Ascending aorta (tissue), 2 donors: ENCODE data around the gene CKLF. TPM values are rescaled to one million over a fixed set of nuclear protein-coding genes. Genes with fewer than 3 reads are reported as not detected.
"Not testable (repeated sequence)": the region's sequence is repeated elsewhere in the genome, so short reads cannot be mapped to it uniquely, and the experiment has no call there.

Experiments used
- DNase-seq, 2 donors: peaks; one replicate each; pipeline ENCODE4 v3.0.0-alpha.2; 2019; ENCODE audit warnings: low spot score in 2 of 2
- H3K27ac ChIP-seq, 2 donors: fragments of 200-600 bp; sonication (generic); one replicate each; pipeline ENCODE4 v1.5.1; 2016 to 2017; ENCODE audit warnings: mild to moderate bottlenecking in 1 of 2
- H3K27me3 ChIP-seq: fragments of 200-600 bp; sonication (generic); one replicate; pipeline ENCODE4 v1.5.1; 2017
- H3K36me3 ChIP-seq, 2 donors: fragments of 200-600 bp; sonication (generic); one replicate each; pipeline ENCODE4 v1.5.1; 2016
- H3K4me1 ChIP-seq, 2 donors: fragments of 200-600 bp; sonication (generic); one replicate each; pipeline ENCODE4 v1.5.1; 2016 to 2017; ENCODE audit warnings: mild to moderate bottlenecking in 1 of 2
- H3K4me3 ChIP-seq, 2 donors: fragments of 200-600 bp; sonication (generic); one replicate each; pipeline ENCODE4 v1.5.1; 2016 to 2017; ENCODE audit warnings: mild to moderate bottlenecking in 1 of 2
- H3K9me3 ChIP-seq, 2 donors: fragments of 200-600 bp; sonication (generic); one replicate each; pipeline ENCODE4 v1.5.1; 2016
- intact Hi-C: fragments of 100-400 bp; cut with DNase I; formaldehyde crosslinking; loops from one replicate; pipeline ENCODE4 v1.15.1; 2023
- total RNA-seq: library from RNA; depleted of rRNA; stranded (reverse); fragments of >200 nt; gene quantifications from one replicate; pipeline ENCODE4 v1.1.0, GENCODE V29; 2016
- TF ChIP-seq, protein P1 (sequence below), 3 experiments: fragments of 200-600 bp in 2 of 3; fragments of 450-650 bp in 1 of 3; sonication (generic) in 2 of 3; IDR thresholded peaks; one replicate each; pipeline ENCODE4 v1.5.1; 2016 to 2019; ENCODE audit warnings: antibody characterized with exemption in 3 of 3, mild to moderate bottlenecking in 1 of 3, moderate library complexity in 1 of 3

CKLF gene
- total RNA-seq, 1 donor from 2014 or later, result not detected

DNA sequence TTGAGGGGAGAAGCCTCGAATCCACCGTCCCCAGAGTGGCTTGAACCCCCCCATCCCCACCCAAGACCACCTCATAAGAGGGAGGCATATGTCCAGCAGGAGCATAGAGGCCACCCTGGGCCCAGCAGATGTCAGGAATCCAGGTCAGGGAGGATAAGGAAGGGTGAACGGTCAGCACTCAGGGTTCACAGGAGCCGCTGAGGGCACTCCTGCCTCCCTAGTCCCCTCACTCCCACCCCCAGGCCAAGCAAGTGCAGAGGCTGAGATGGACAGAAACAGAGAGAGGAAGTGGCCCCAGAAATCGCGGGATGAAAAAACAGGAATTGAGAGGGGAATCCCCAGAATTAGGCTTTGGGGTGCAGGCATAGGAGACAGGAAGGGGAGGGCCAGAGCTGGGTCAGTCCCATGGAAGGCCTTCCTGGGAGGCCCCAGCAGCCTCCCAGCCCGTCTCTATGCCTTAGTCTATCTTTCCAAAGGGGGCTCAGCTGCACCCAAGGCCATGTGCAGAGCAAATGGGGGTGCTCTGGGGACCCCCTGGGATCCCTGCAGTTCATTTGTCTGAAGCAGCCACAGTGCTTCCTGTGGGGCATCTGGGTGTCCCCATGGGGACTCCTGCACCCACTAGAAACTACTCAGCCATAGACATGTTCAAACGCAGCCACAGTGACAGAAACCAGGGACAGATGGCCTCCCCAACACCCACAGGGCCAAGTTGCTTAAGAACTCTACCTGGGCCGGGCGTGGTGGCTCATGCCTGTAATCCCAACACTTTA is 53.8 kb downstream of the CKLF start:
- Histone ChIP-seq H3K4me3 (peak overlapping the region; percentile 66 to 91), H3K36me3 (peaks cover 11 to 22% of the 10 kb centered on the region in 2 donors), H3K27ac (peak overlapping the region; percentile 93), H3K4me1 (peaks cover 0 to 18% of the 10 kb centered on the region in 2 donors), H3K27me3 (no peaks in the 10 kb centered on the region), H3K9me3 (no peaks in the 10 kb centered on the region)
- no peak for DNase-seq
- TF ChIP-seq, protein P1, sequence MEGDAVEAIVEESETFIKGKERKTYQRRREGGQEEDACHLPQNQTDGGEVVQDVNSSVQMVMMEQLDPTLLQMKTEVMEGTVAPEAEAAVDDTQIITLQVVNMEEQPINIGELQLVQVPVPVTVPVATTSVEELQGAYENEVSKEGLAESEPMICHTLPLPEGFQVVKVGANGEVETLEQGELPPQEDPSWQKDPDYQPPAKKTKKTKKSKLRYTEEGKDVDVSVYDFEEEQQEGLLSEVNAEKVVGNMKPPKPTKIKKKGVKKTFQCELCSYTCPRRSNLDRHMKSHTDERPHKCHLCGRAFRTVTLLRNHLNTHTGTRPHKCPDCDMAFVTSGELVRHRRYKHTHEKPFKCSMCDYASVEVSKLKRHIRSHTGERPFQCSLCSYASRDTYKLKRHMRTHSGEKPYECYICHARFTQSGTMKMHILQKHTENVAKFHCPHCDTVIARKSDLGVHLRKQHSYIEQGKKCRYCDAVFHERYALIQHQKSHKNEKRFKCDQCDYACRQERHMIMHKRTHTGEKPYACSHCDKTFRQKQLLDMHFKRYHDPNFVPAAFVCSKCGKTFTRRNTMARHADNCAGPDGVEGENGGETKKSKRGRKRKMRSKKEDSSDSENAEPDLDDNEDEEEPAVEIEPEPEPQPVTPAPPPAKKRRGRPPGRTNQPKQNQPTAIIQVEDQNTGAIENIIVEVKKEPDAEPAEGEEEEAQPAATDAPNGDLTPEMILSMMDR (IDR thresholded peaks at IDR 0.05), result no peak
- intact Hi-C loops, result loop anchor here (1.0 to 5.0 kb wide), 5 partner anchors 57 to 261 kb away; partner anchors contain the start of gene DYNC1LI2

DNA sequence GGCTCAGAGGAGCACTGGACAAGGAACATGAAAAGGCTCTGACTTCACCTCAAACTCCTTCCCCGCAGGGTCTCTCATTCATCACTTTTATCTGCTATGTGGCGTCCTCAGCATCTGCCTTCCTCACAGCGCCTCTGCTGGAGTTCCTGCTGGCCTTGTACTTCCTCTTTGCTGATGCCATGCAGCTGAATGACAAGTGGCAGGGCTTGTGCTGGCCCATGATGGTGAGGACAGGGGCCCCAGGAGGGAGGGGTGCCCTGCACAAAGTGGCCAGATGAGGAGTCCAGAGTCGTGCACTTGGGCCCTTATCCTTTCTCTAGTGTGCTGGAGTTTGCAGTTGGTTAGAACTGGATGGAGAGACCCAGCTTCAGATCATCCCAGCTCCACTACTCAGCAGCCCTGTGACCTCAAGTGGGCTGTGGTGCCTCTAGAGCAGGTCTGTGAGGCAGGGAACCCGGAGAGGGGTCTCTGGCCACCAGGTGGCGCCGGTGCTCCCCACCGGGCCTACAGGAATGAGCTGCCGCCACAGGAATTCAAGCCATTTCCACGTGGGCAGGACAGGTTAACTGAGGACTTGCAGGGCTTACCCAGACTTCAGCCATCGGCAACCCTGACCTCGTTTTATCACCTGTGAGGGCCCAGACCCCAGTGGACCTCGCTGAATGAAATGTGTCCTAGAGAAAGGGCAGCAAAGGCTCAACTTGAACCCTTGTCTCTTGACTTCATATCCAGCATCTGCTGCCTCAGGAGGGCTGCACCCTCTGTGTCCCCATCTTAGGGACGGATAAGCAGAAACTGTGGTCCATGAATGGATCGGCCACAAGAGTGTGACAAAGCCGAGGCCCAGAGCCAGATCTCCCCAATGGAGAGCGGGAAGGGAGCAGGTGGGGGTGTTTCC is 56.1 kb downstream of the CKLF start:
- TF ChIP-seq, protein P1 (IDR thresholded peaks at IDR 0.05), result peak; percentile 87 to 96 (median 94)
- Histone ChIP-seq H3K9me3 (no peaks in the 10 kb centered on the region), H3K4me1 (peaks cover 0 to 18% of the 10 kb centered on the region in 2 donors), H3K27me3 (no peaks in the 10 kb centered on the region), H3K4me3 (no peak overlapping the region), H3K27ac (peak overlapping the region in 1 of 2 donors; percentile 49), H3K36me3 (peaks cover 29 to 44% of the 10 kb centered on the region in 2 donors)
- intact Hi-C loops, result loop anchor here (1.0 to 5.0 kb wide), 5 partner anchors 43 to 259 kb away; partner anchors contain the start of genes CMTM4 and DYNC1LI2
- DNase-seq, result peak; percentile 44 to 93

DNA sequence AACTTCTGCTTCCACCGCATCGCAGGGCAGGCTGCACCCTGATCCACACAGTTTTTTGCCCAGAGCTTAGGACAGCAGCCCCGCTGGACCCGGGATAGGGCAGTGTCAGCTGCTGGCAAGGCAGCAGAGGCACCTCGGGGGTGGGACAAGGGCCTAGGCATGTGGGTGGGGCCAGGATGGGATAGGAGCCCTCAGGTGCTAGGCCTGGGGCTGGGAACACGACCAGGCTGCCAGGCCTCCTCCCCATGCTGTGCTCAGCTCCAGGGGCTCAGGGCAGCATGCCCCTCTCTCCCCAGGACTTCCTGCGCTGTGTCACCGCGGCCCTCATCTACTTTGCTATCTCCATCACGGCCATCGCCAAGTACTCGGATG is 56.7 kb downstream of the CKLF start:
- no peaks in the 10 kb centered on the region for H3K27me3 ChIP-seq
- intact Hi-C loops, result loop anchor here (5.0 kb wide), 3 partner anchors 127 to 258 kb away; partner anchors contain the start of gene DYNC1LI2
- H3K4me3 ChIP-seq, result no peak overlapping the region
- H3K4me1 ChIP-seq, result peaks cover 0 to 11% of the 10 kb centered on the region in 2 donors
- TF ChIP-seq, protein P1 (IDR thresholded peaks at IDR 0.05), result no peak
- peak overlapping the region in 1 of 2 donors; percentile 6 for H3K27ac ChIP-seq
- DNase-seq, result no peak
- H3K9me3 ChIP-seq, result no peaks in the 10 kb centered on the region
- H3K36me3 ChIP-seq, result peaks cover 30 to 49% of the 10 kb centered on the region in 2 donors

DNA sequence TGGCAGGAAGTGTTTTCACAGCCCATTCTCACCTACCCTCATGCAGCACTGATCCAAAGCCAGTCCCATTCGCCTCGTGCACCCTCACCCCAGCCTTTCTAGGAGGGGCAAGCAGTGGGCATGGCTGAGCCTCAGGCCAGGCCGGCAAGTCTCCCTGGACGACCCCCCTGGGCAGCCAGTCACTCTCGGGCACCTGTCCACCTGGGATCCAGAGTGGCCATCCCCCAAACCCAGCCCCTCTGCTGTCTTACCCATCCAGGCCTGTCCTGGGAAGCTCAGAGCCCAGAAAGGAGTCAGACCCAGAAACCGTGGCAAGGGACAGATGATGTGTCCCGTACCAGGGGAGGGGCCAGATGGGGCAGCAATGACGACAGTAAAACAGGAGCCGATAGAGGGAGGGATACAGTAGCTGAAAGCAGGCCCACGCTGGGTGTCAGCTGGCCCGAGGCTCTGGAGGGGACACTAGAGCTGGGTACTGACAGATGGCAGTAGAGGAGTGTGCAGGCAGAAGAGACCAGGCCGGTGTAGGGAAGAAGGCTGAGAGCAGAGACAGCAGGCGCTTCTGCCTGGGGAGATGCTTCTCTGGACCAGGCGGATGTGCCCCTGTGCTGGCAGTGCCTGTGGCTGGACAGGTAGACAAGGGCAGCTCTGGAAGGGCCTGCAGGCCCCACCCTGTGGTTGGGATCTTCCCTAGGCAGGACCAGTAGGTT is 57.9 kb downstream of the CKLF start:
- no peaks in the 10 kb centered on the region for H3K9me3 ChIP-seq
- intact Hi-C loops, result no loop called here
- TF ChIP-seq, protein P1 (IDR thresholded peaks at IDR 0.05), result no peak
- no peak overlapping the region for H3K27ac ChIP-seq
- no peaks in the 10 kb centered on the region for H3K27me3 ChIP-seq
- no peak overlapping the region for H3K4me3 ChIP-seq
- peaks cover 30 to 52% of the 10 kb centered on the region in 2 donors for H3K36me3 ChIP-seq
- no peak for DNase-seq
- peaks cover 0 to 9% of the 10 kb centered on the region in 2 donors for H3K4me1 ChIP-seq

DNA sequence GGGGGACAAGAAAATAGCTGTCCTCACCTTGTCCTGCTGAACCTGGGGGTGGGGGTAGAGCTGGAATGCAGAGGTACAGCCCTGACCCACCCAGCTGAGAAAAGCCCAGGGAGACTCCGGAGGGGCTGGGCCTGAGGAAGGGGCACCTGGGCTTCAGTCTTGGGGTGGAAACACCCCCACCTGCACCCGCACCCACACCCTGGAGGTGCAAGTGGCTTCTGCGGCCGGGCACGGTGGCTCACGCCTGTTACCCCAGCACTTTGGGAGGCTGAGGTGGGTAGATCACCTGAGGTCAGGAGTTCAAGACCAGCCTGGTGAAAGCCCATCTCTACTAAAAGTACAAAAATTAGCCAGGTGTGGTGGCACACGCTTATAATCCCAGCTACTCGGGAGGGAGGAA is 59.5 kb downstream of the CKLF start:
- H3K27me3 ChIP-seq, H3K9me3 ChIP-seq, DNase-seq, H3K27ac ChIP-seq, intact Hi-C loops, H3K4me3 ChIP-seq, H3K4me1 ChIP-seq: not testable (repeated sequence)
- peaks cover 30 to 52% of the 10 kb centered on the region in 2 donors for H3K36me3 ChIP-seq
